Psoas muscle (tissue), 8 donors: ENCODE measurements around the gene DGKZ. TPM values are rescaled to one million over a fixed set of nuclear protein-coding genes. Genes with fewer than 3 reads are reported as not detected.

ENCODE experiments used
- ATAC-seq, 4 donors: fragments of 200-7000 bp; cut with Tn5 transposase; one replicate each; pipeline ENCODE4 v1.9.1; 2020; ENCODE audit warnings: moderate library complexity in 3 of 4, mild to moderate bottlenecking in 2 of 4
- DNase-seq, 2 donors: peaks; one replicate each; pipeline ENCODE4 v3.0.0-alpha.2; 2020
- H3K27ac ChIP-seq: fragments of 200-600 bp; one replicate; pipeline ENCODE4 v1.8.0; 2022
- H3K27me3 ChIP-seq, 3 donors: fragments of 200-600 bp in 1 of 3; one replicate each; pipeline versions ENCODE4 v1.6.1 to v1.8.0; 2013 to 2022; ENCODE audit warnings: low read length in 2 of 3, mild to moderate bottlenecking in 2 of 3, moderate library complexity in 1 of 3; ENCODE audit not compliant: insufficient read depth in 3 of 3
- H3K36me3 ChIP-seq, 2 donors: fragments of 200-600 bp in 1 of 2; one replicate each; pipeline versions ENCODE4 v1.6.1 to v1.8.0; 2013 to 2022; ENCODE audit warnings: low read depth in 1 of 2, mild to moderate bottlenecking in 1 of 2, moderate library complexity in 1 of 2; ENCODE audit not compliant: insufficient read depth in 1 of 2
- H3K4me1 ChIP-seq: fragments of 200-600 bp; one replicate; pipeline ENCODE4 v1.8.0; 2022
- H3K4me3 ChIP-seq: fragments of 200-600 bp; one replicate; pipeline ENCODE4 v1.8.0; 2022; ENCODE audit warnings: mild to moderate bottlenecking
- H3K9me3 ChIP-seq: fragments of 200-600 bp; one replicate; pipeline ENCODE4 v1.8.0; 2022
- CTCF ChIP-seq: fragments of 200-600 bp; IDR thresholded peaks from one replicate; pipeline ENCODE4 v1.8.0; 2022; ENCODE audit warnings: antibody characterized with exemption
- WGBS, 3 donors: extraction: QIAGEN DNeasy Blood & Tissue Kit; methylation state at CpG; one replicate each; pipeline versions ENCODE4 v1.1.6 to v1.1.7; 2013; 5-methylcytosine and 5-hydroxymethylcytosine counted together
- intact Hi-C, 2 donors: fragments of 100-400 bp; cut with DNase I; formaldehyde crosslinking; loops; one replicate each; pipeline versions ENCODE4 v1.11.0 to v1.14.2; 2022
- polyA plus RNA-seq, 3 donors: library from polyadenylated mRNA; stranded (reverse); fragments of 200-250 nt; gene quantifications; one replicate each; pipeline ENCODE4 v1.2.3, GENCODE V29; 2013
- total RNA-seq, 4 donors: library from RNA; stranded (reverse); fragmentation: NEBNext Ultra II Directional in 2 of 4; extraction: Animal tissue kit (Norgen Biotek cat#: 25700) in 2 of 4; gene quantifications; one replicate each; pipeline versions ENCODE4 v1.2.1 to v1.2.4, GENCODE V29; 2021 to 2023
- donor health status: healthy with polysubstance abuse.
- donor health status: DM: no; HTN: no; CAD: no; lungs with moderate emphysema.
- donor health status: Bipolar disorder and iron deficiency.
- donor health status: healthy.
- donor health status: DM: yes; HTN: yes; CAD: no.
- donor health status: DM: no; HTN: no; CAD: no.
- donor health status: DM: no; HTN: no; CAD: no.
- donor health status: DM: yes; HTN: yes; CAD: no.

Gene DGKZ
- total and polyA plus RNA-seq, 7 donors, result 57.7 to 138 (median 90.2) TPM

GRCh38 chr11:46374815-46375214, 27.6 kb downstream of the DGKZ start:
- no peak for TF ChIP-seq CTCF
- no peaks in the 10 kb centered on the region for H3K27me3 ChIP-seq
- no peaks in the 10 kb centered on the region for H3K4me1 ChIP-seq
- peaks cover 13 to 92% of the 10 kb centered on the region in 2 donors for H3K36me3 ChIP-seq
- 80 to 91% (median 88%) methylated on average over 14 to 15 of the region's 15 CpGs for WGBS, 3 donors
- ATAC-seq (no peak), DNase-seq (no peak)
- H3K27ac ChIP-seq, result no peak overlapping the region
- H3K4me3 ChIP-seq, result no peak overlapping the region
- intact Hi-C loops, result no loop called here
- H3K9me3 ChIP-seq, result no peaks in the 10 kb centered on the region

GRCh38 chr11:46375392-46376101, 28.3 kb downstream of the DGKZ start:
- H3K9me3 ChIP-seq, result no peaks in the 10 kb centered on the region
- no peak overlapping the region for H3K27ac ChIP-seq
- H3K27me3 ChIP-seq, result peaks cover 0 to 2% (median 0%) of the 10 kb centered on the region in 3 donors
- intact Hi-C loops, result no loop called here
- no peak overlapping the region for H3K4me3 ChIP-seq
- no peaks in the 10 kb centered on the region for H3K4me1 ChIP-seq
- peaks cover 10 to 85% of the 10 kb centered on the region in 2 donors for H3K36me3 ChIP-seq
- TF ChIP-seq CTCF, result no peak
- DNase-seq (no peak), ATAC-seq (no peak)
- 87 to 90% (median 90%) methylated on average over 35 to 38 of the region's 38 CpGs for WGBS, 3 donors

- 83 to 85% (median 84%) methylated on average over 17 to 19 of the region's 19 CpGs for WGBS, 3 donors
- Histone ChIP-seq H3K27ac (no peak overlapping the region), H3K4me3 (no peak overlapping the region), H3K36me3 (peaks cover 10 to 76% of the 10 kb centered on the region in 2 donors), H3K9me3 (no peaks in the 10 kb centered on the region), H3K27me3 (peaks cover 0 to 8% (median 7%) of the 10 kb centered on the region in 3 donors), H3K4me1 (peaks cover 6% of the 10 kb centered on the region)
- no peak for TF ChIP-seq CTCF
- no peak for ATAC-seq
- DNase-seq, result no peak
- intact Hi-C loops, result no loop called here
Observed at GRCh38 chr11:46376258-46377050, 29.2 kb downstream of the DGKZ start.

- Histone ChIP-seq H3K9me3 (no peaks in the 10 kb centered on the region), H3K4me1 (peaks cover 11% of the 10 kb centered on the region), H3K36me3 (peaks cover 10 to 68% of the 10 kb centered on the region in 2 donors), H3K27me3 (peaks cover 0 to 16% (median 13%) of the 10 kb centered on the region in 3 donors), H3K4me3 (no peak overlapping the region), H3K27ac (no peak overlapping the region)
- WGBS, 3 donors, result 94% methylated on average over 11 of the region's 11 CpGs
- TF ChIP-seq CTCF, result no peak
- ATAC-seq (no peak), DNase-seq (no peak)
- intact Hi-C loops, result no loop called here
Observed at GRCh38 chr11:46377290-46377689, 30.0 kb downstream of the DGKZ start.
